ENCODE results near the gene ACBD6.

The ACBD6 gene

GRCh38 chr1:180253585-180254495 is 248.5 kb downstream of the ACBD6 start:
- no peak for FAIRE-seq

DNA sequence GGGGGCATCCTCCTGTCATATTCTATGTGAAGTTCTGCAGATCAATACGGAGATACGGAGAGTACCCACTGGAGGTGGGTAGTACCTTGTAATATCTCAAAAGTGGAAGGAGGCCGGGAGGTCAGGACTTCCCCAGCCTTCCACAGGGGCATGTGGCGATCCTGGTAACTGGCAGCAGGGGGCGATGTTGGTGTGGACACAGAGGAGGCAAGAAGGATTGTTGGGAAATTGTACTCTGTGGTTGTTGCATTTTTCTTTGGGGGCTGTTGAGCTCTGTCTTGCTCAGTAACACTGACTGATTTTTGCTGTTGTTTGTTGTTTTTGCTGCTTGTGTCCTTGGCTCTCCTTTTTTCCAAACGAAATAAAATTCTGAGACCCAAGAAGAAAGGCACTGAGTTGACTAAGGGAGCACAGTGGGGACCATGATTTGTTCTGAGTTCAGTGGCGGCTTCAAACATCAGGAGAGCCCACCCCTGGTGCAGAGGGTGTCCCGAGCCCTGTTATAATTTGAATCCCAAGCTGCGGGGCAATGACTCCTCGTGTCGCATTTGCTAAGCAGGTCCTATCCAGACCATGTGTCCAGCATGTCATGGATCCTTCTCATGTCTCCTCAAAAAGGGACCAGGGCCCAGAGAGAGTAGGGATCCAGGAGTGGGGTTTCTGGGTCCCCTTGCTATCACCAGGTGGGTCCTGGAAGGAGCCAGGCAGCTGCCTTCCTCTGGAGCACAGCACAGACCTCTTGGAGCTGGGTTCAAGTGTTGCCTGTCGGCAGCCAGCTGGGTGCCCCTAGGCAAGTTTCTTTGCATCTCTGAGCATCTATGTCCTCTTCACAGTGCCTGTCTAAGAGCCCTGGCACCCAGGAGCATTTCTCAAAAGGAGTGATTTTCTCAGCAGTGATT is 249.5 kb downstream of the ACBD6 start:
- peak; percentile 84 for FAIRE-seq

GRCh38 chr1:180251526-180252305 is 250.7 kb downstream of the ACBD6 start:
- no peak for FAIRE-seq

DNA sequence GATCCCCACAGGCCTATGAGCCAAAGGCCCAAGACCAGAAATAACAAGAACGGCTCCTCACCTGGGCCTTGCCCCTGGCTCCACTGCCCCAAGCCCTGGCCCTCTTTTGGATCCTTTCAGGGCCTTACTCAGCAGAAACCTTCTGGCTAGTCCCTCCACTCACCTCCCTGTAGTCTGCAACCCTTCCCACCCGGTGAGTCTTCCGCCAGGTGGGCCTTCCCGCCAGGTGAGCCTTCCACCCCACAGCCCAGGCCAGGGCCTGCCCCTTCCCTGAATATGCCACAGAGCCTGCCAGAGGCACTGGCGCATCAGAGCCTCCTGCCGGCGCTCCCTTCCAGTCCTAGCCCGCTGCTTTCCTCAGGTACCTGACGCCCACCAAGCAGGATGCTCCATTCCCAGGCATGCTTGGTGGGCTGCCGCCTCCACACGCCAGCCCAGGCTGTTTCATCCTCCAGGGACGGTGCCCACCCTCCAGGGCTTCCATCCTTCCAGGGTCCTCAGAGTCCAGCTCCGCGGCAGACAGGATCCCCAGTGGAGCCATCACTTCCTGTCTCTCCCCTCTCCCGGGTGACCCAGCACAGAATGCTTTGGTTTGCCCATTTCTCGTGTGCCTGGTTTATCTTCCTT is 251.4 kb downstream of the ACBD6 start:
- no peak for FAIRE-seq

- no peak for FAIRE-seq
Observed at GRCh38 chr1:180250499-180250770, 251.9 kb downstream of the ACBD6 start.

- no peak for FAIRE-seq
Observed at GRCh38 chr1:180249725-180250498, 252.5 kb downstream of the ACBD6 start.

- no peak for FAIRE-seq
Observed at GRCh38 chr1:180248731-180249681, 253.4 kb downstream of the ACBD6 start.

- no peak for FAIRE-seq
Observed at GRCh38 chr1:180248176-180248575, 254.2 kb downstream of the ACBD6 start.

GRCh38 chr1:180247580-180247979 is 254.8 kb downstream of the ACBD6 start:
- FAIRE-seq: no peak

GRCh38 chr1:180247061-180247460 is 255.3 kb downstream of the ACBD6 start:
- FAIRE-seq: no peak

DNA sequence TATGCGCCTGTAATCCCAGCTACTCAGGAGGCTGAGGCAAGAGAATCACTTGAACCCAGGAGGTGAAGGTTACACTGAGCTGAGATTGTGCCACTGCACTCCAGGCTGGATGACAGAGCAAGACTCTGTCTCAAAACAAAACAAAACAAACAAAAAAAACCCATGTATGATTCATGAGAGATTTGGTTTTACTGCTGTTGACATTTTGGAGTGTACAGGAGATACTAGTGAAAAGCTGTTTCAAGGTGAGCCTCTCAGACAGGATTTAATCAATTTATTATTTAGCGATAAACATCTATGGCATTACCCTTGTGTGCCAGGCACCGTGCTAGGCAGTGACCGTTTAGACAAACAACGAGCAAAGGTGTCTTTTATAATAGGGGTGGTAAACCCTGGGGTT is 255.8 kb downstream of the ACBD6 start:
- FAIRE-seq: no peak

- no peak for FAIRE-seq
Observed at GRCh38 chr1:180244840-180245239, 257.5 kb downstream of the ACBD6 start.

DNA sequence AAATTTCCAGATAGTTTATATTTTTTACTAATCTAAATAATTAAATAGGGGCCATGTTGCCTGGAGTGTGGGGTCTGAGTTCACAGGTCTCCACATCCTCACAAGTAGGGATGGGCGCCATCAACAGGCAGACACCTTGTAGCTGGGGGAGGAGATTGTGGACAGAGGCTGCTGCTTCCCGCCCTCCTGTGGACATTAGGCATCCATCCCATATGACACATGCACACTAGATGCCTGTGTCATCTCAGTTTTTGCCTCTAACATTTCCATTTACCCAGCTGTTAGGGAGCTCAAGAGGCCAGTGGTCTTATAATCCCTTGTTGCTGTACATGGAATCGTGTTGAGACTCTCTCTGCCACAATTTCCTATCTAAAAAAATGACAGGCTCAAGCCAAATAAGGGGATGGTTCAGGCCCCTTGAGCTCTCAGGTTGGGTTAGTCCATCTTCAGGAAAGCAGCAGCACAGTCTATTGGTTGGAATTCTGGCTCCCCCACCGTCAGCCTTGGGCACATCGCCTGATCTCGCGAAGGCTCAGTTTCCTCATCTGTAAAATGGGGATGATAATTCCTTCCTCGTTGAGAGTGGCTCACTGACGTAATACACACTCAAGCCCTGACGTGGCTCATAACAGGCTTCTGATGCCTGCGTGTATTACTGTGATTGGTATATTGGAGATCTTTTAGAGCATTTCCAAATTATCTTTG is 258.7 kb downstream of the ACBD6 start:
- FAIRE-seq: no peak

DNA sequence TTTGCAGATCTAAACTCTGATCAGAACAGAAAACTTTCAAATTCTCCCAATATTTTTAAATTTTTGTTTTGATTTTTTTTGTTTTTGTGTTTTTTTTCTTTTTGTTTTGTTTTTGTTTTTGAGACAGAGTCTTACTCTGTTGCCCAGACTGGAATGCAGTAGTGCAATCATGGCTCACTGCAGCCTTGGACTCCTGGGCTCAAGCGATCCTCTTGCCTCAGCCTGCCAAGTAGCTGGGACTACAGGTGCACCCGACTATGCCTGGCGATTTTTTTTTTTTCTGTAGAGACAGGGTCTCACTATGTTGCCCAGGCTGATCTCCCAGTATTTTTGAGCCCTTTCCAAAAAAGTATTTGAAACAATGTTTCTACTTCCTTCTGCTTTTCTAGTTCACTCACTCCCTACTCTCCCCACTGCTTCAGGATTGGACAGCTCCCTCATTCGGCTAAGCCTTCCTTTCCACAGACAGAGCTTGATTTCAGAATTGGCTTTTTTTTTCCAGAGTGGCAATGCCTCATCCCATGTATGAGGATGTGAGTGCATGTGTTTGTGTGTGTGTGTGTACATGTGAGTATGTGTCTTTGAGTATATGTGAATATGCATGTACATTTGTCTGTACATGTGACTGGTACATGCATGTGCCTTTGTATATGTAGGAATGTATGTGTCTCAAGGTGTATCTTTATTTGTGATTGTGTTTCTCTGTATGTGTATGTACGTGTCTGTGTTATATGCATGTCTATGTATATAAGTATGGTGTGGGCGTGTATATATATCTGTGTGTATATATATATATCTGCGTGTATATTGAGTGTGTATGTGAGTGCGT is 260.4 kb downstream of the ACBD6 start:
- FAIRE-seq: no peak

DNA sequence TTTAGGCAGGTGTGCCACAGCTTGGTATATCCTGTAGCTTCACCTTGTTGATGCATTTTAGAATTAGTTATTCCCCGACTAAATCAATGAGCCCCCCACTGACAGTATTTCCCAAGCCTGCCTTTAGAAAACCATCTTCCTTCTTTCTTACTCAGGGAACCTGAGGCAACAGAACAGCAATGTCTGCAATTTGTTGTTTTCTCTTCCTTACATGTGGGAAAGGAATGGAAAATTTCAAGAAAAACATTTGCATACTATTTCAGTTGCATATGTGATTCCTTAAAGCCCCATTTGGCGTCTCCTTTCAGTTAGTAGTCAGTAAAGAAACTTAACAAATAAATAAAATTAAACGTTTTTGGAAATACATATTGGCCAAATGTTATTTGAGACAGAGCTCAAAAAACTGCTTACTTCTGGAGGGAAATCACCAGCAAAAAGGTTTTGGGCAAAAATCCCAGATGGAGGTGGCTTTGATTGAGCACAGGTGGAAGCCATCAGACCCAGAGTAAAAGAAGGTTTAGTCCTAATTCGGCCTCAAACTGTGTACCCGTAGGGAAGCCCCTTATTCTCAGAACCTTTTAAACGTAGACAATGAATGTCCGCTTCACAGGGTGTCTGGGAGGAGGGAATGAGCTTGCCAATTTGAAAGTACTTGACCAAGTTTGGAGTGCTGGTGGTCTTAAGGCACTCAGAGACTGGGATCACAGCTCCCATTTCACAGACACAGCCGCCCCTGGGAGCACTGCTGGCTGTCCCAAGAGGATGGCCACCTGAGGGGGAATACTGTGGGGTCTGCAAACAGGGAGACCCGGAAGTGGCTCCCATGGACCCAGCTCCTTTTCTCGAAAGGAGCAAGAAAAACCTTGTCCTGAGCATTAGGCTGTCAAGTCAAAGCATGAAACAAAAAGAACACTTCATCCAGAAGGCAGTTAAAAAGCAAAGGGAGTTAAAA is 263.0 kb downstream of the ACBD6 start:
- FAIRE-seq: no peak

DNA sequence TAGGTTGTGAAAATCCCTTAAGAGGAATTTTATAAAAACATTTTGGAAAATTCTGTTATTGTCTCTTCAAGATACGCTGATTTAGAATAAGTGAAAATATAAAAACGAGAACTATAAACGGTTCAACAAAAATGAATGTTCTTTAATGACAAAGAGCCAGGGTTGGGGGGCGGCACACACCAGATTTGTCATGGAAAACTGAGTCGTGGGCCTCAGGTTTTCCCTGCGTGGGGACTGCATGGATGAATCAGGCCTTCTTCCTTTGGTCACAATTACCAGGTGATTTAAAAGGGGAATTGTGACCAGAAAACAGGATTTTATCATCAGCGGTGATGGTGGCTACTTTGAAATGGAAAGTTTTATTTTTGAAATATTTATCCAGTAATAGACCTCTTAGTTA is 263.7 kb downstream of the ACBD6 start:
- no peak for FAIRE-seq

Measured in G401.6 (cell line).